ENCODE data around the gene KDM4F.

DNA sequence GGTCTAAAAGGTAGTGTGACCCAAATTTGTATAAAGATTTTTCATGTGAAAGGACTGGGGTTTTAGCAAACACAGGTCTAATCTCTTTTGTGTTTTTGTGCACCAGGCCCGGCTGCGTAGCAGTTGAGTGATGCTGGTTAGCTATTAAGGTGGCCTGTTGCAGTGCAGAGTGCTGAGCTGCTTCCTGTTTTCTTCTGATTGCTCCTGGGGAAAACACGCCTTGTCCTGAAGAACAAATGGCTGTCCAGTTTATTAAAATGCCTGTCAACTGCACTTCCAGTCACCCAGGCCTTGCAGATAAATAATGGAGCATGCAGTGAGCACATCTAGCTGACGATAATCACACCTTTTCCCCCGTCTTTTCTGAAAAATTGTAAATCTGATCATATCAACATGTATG, 19.3 kb downstream of the KDM4F start:
- TF ChIP-seq, protein P1, sequence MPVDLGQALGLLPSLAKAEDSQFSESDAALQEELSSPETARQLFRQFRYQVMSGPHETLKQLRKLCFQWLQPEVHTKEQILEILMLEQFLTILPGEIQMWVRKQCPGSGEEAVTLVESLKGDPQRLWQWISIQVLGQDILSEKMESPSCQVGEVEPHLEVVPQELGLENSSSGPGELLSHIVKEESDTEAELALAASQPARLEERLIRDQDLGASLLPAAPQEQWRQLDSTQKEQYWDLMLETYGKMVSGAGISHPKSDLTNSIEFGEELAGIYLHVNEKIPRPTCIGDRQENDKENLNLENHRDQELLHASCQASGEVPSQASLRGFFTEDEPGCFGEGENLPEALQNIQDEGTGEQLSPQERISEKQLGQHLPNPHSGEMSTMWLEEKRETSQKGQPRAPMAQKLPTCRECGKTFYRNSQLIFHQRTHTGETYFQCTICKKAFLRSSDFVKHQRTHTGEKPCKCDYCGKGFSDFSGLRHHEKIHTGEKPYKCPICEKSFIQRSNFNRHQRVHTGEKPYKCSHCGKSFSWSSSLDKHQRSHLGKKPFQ (tag by site-specific recombination; IDR thresholded peaks at IDR 0.05) = no peak
- TF ChIP-seq ZNF302 (tag by site-specific recombination; IDR thresholded peaks at IDR 0.05; ENCODE audit: low read depth) = no peak
- TF ChIP-seq, protein P2, sequence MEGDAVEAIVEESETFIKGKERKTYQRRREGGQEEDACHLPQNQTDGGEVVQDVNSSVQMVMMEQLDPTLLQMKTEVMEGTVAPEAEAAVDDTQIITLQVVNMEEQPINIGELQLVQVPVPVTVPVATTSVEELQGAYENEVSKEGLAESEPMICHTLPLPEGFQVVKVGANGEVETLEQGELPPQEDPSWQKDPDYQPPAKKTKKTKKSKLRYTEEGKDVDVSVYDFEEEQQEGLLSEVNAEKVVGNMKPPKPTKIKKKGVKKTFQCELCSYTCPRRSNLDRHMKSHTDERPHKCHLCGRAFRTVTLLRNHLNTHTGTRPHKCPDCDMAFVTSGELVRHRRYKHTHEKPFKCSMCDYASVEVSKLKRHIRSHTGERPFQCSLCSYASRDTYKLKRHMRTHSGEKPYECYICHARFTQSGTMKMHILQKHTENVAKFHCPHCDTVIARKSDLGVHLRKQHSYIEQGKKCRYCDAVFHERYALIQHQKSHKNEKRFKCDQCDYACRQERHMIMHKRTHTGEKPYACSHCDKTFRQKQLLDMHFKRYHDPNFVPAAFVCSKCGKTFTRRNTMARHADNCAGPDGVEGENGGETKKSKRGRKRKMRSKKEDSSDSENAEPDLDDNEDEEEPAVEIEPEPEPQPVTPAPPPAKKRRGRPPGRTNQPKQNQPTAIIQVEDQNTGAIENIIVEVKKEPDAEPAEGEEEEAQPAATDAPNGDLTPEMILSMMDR (tag by site-specific recombination; IDR thresholded peaks at IDR 0.05) = no peak
